Measurements from ENCODE around the gene ANO8. TPM values are rescaled to one million over a fixed set of nuclear protein-coding genes. Genes with fewer than 3 reads are reported as not detected.

Gene ANO8
- total RNA-seq, 2 donors from 2014 or later, result 4.5 to 7.2 TPM

GRCh38 chr19:17324357-17325114 lies 10.1 kb downstream of the ANO8 start:
- H3K36me3 Mint-ChIP-seq, result peaks cover 0 to 5% of the 10 kb centered on the region in 2 donors

GRCh38 chr19:17323964-17324332 lies 10.7 kb downstream of the ANO8 start:
- DNase-seq (ENCODE audit: low spot score in 2 of 2) (no peak), ATAC-seq (peak in 1 of 2 donors; percentile 83)
- Mint-ChIP-seq H3K27ac (no peak overlapping the region), H3K36me3 (peaks cover 0 to 5% of the 10 kb centered on the region in 2 donors), H3K9me3 (no peaks in the 10 kb centered on the region)

More at GRCh38 chr19:17324357-17325114, 10.1 kb downstream of the ANO8 start:
- H3K27ac Mint-ChIP-seq, result no peak overlapping the region
- DNase-seq (ENCODE audit: low spot score in 2 of 2) (no peak), ATAC-seq (no peak)
- no peaks in the 10 kb centered on the region for H3K9me3 Mint-ChIP-seq

DNA sequence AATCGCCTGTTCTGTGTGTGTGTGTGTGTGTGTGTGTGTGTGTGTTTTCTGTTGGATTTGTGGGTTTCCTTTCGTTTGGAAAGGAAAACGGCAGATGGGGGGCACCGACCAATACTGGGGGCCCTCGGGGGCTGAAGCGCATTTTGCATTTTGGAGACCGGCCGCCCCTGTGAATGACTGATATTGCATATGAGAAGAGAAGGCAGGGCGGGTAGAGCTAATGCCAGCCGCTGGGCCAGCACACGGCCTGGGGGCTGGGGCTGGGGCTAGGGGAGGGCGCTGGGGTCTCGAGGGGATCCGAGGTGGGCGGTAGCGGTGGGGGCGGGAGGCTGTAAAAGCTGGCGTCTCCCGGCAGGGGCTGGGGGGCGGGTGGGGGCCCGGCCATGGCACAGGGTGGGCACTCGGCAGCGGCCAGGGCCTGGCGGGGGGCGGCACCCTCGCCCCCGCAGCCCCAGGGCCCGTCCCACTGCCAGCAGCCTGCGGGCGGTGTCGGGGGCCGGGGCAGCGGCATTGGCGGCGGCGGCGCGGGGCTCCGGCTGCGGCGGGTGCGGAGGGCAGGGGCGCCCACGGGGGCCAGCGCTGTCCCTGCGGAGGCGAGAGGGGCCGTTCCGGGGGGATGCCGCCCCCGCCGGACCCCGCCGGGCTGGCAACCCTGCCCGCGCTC lies 11.2 kb downstream of the ANO8 start:
- peaks cover 0 to 5% of the 10 kb centered on the region in 2 donors for H3K36me3 Mint-ChIP-seq
- no peaks in the 10 kb centered on the region for H3K9me3 Mint-ChIP-seq
- ATAC-seq (peak in 1 of 2 donors; percentile 18), DNase-seq (ENCODE audit: low spot score in 2 of 2) (no peak)
- H3K27ac Mint-ChIP-seq, result peak overlapping the region; percentile 7 to 72

- no peaks in the 10 kb centered on the region for H3K9me3 Mint-ChIP-seq
- H3K36me3 Mint-ChIP-seq, result peaks cover 0 to 5% of the 10 kb centered on the region in 2 donors
- ATAC-seq (no peak), DNase-seq (ENCODE audit: low spot score in 2 of 2) (no peak)
- peak overlapping the region; percentile 7 to 72 for H3K27ac Mint-ChIP-seq
Observed at GRCh38 chr19:17322854-17323253, 11.8 kb downstream of the ANO8 start.

DNA sequence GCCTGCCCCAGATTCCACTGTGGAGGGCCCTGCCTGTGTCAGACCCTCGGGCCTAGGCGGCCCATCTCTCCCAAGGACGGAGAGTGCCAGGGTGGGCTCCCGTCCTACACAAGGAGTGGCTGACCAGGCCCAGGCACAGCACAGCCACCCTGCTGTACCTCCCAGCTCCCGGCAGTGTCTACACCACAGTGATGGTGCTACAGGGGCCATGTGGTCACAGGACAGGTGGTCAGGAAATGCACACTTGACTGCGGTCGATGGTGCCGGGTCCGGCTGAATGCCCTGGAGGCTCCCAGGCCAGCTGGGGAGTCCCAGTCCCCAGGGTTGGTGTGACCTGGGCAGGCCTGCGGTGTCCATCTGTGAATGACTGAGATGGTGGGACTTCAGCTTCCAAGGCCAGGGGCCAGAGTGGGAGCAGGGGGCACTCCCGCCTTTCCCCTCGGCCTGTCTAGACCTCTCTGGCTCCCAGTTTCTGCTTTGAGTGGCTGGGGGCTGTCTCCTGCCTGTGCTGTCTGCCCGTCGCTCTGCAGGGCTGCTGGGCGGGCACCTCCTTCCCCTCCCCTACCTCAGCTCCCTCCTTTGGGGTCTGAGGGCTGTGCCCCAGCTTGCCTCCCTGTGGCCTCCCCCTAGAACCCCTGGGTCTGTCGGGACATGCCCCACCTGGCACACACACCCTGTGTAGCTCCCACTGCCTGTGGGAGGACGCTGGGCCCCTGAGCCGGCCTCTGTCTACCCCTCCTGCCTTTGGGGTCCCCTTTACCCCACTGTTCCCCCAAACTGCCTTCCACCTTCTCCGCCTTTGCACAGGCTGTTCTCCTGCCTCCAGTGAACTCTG lies 12.8 kb downstream of the ANO8 start:
- H3K36me3 Mint-ChIP-seq, result peaks cover 0 to 5% of the 10 kb centered on the region in 2 donors
- ATAC-seq, result peak in 1 of 2 donors; percentile 12
- H3K27ac Mint-ChIP-seq, result peak overlapping the region; percentile 7 to 44

DNA sequence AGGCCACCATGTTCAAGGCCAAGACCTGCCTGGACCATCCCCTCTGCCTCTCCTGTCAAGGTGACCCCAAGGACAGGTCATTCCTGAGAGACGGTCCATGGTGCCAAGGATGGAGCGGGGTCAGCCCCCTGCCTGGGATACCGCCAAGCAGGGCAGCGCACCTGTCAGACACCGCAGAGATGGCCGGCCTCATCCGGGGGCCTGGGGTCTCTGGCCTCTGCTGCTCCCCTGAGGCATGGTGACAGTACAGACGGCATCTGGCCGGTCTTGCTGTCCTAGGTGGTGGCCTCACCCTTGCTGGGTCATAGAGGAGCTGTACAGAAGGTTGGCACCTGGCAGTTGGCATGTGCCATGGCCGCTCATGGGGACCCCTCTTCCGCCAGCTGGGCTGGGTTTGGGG lies 14.2 kb downstream of the ANO8 start:
- Mint-ChIP-seq H3K27ac (no peak overlapping the region), H3K9me3 (no peaks in the 10 kb centered on the region), H3K36me3 (peaks cover 7 to 10% of the 10 kb centered on the region in 2 donors)
- DNase-seq (ENCODE audit: low spot score in 2 of 2) (no peak), ATAC-seq (no peak)

More for the DNA sequence above, 12.8 kb downstream of the ANO8 start:
- no peak for DNase-seq (ENCODE audit: low spot score in 2 of 2)
- no peaks in the 10 kb centered on the region for H3K9me3 Mint-ChIP-seq

DNA sequence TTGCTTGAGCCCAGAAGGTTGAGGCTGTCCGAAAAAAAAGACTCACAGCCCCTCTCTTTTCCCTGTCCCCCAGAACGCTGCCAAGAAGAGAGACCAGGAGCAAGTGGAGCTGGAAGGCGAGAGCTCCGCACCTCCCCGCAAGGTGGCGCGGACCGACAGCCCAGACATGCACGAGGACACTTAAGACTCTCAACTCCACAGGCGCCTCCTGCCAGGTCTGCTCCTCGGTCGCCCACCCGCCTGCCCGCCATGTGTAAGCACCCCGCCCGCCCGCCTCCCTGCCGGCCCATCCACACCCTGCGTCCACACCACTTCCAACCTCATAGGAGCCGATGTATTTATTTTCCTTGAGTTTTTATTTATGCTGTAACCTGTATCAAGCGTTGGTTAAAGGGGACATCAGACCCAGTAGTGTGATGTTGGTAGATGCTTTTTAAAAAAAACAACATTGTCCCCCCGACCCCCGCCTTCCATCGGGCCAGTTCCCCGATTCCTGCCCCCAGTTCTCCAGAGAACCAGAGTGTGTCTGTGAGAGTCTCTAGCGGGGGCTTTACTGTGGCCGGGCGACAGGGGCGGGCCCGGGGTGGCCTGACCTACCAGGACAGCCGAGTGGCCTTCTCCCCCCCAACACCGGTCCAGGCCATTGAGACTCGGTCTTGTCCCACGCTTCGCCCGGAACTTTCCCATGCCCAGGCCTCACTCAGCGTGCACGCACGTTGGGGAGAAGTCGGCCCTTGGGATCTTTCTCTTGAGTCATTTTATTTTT lies 15.0 kb downstream of the ANO8 start:
- ATAC-seq (no peak), DNase-seq (ENCODE audit: low spot score in 2 of 2) (no peak)
- Mint-ChIP-seq H3K36me3 (peaks cover 7 to 10% of the 10 kb centered on the region in 2 donors), H3K27ac (peak overlapping the region in 1 of 2 donors; percentile 44), H3K9me3 (no peaks in the 10 kb centered on the region)

DNA sequence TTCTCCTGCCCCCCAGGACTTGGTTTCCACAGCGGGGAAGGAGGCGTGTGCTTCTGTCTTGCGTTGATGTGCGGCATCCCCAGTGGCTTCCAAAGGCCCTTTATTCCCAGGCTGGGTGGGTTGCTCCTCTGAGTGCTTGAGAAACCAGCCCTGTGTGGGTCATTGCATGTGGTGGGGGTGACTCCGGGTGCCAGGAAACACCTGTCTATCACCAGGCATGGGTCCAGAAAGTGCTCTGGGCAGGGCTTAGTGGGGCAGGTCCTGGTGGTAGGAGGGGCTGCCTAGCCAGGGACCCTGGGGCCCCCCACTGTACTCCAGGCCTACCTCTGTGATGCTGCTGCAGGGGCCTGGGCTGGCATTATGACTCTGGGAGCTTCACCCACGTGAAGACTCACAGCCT lies 15.7 kb downstream of the ANO8 start:
- DNase-seq (ENCODE audit: low spot score in 2 of 2), result no peak
- H3K27ac Mint-ChIP-seq, result peak overlapping the region in 1 of 2 donors; percentile 44
- no peaks in the 10 kb centered on the region for H3K9me3 Mint-ChIP-seq
- peaks cover 7 to 10% of the 10 kb centered on the region in 2 donors for H3K36me3 Mint-ChIP-seq
- no peak for ATAC-seq

GRCh38 chr19:17314007-17314593 lies 20.6 kb downstream of the ANO8 start:
- H3K36me3 Mint-ChIP-seq, result peaks cover 13 to 17% of the 10 kb centered on the region in 2 donors

GRCh38 chr19:17312189-17313113 lies 22.2 kb downstream of the ANO8 start:
- peaks cover 13 to 17% of the 10 kb centered on the region in 2 donors for H3K36me3 Mint-ChIP-seq
- H3K27ac Mint-ChIP-seq, result peak overlapping the region in 1 of 2 donors; percentile 89
- DNase-seq (ENCODE audit: low spot score in 2 of 2) (no peak), ATAC-seq (no peak)
- no peaks in the 10 kb centered on the region for H3K9me3 Mint-ChIP-seq

More at GRCh38 chr19:17314007-17314593, 20.6 kb downstream of the ANO8 start:
- DNase-seq (ENCODE audit: low spot score in 2 of 2), result no peak
- no peaks in the 10 kb centered on the region for H3K9me3 Mint-ChIP-seq
- ATAC-seq, result no peak
- no peak overlapping the region for H3K27ac Mint-ChIP-seq

GRCh38 chr19:17311455-17312188 lies 23.0 kb downstream of the ANO8 start:
- Mint-ChIP-seq H3K27ac (peak overlapping the region; percentile 6 to 89), H3K36me3 (peaks cover 13 to 17% of the 10 kb centered on the region in 2 donors), H3K9me3 (no peaks in the 10 kb centered on the region)
- DNase-seq (ENCODE audit: low spot score in 2 of 2) (no peak), ATAC-seq (no peak)

- no peak for DNase-seq (ENCODE audit: low spot score in 2 of 2)
- H3K9me3 Mint-ChIP-seq, result no peaks in the 10 kb centered on the region
- H3K27ac Mint-ChIP-seq, result peak overlapping the region; percentile 89 to 93
- ATAC-seq, result no peak
- peaks cover 6 to 16% of the 10 kb centered on the region in 2 donors for H3K36me3 Mint-ChIP-seq
Observed at GRCh38 chr19:17309965-17310461, 24.6 kb downstream of the ANO8 start.

- Mint-ChIP-seq H3K27ac (peak within 1 kb of the TSS; percentile 89 to 93), H3K9me3 (no peaks in the 10 kb centered on the region), H3K36me3 (peaks cover 6 to 16% of the 10 kb centered on the region in 2 donors)
- ATAC-seq (peak; percentile 79 to 87), DNase-seq (ENCODE audit: low spot score in 2 of 2) (peak; percentile 97 to 99)
Observed at GRCh38 chr19:17309198-17309964, 25.3 kb downstream of the ANO8 start, which contains the start of gene DDA1. Gene DDA1 (plus strand): TSS chr19:17309563. CDS start chr19:17309655, 92 bp downstream.
